ENCODE measurements around the gene SLC25A45.
"Not testable (repeated sequence)": the region's sequence is repeated elsewhere in the genome, so short reads cannot be mapped to it uniquely, and the experiment has no call there.

The SLC25A45 gene

DNA sequence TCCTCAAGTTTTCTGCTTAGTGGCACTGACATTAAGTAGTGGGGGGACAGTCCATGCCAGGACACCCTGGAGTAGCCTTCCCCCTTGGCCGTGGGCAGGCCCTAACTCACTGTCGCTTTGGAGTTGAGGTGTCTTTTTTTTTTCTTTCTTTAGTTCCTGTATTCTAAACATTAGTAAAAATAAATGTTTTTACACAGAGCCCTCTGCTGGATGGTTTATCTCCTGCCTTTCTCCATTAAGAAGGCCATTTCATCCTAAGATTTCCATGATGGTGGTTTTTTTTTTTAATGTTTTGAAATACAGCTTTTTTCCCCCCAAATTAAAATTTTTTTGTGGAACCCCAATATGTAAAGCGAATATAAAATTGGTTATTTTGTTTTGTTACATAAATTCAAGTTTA, 29.7 kb downstream of the SLC25A45 start:
- no peak overlapping the region for H3K4me3 ChIP-seq (ENCODE audit: low read depth in 1 of 2, low read length in 2 of 2)

DNA sequence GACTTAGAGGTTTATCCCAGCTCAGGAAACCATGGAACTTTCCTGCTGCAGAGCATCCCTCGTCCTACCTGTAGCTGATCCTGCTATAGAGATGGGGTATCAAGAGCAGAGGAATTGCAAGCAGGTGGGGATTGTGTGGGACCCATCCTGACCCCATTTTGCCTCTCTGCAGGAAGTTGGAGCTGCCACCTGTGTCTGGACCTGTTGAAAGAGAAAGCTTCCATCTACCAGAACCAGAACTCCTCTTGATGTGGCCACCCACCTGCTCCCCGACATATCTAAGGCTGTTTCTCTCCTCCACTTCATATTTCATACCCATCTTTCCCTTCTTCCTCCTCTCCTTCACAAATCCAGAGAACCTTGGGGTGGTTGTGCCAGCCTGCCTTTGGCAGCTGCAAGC, 30.9 kb downstream of the SLC25A45 start:
- H3K4me3 ChIP-seq (ENCODE audit: low read depth in 1 of 2, low read length in 2 of 2) = no peak overlapping the region
- H3K9me3 ChIP-seq (ENCODE audit: control insufficient read depth in 1 of 2, low read length in 2 of 2) = no peaks in the 10 kb centered on the region
- H3K4me1 ChIP-seq (ENCODE audit: control insufficient read depth in 1 of 2, insufficient read depth in 2 of 2, low read length in 2 of 2) = peaks cover 9 to 16% of the 10 kb centered on the region in 2 donors
- no peak overlapping the region for H3K27ac ChIP-seq (ENCODE audit: low read length)
- H3K27me3 ChIP-seq (ENCODE audit: low read depth, low read length) = peaks cover 1% of the 10 kb centered on the region
- peaks cover 29 to 54% of the 10 kb centered on the region in 2 donors for H3K36me3 ChIP-seq (ENCODE audit: control insufficient read depth in 1 of 2, insufficient read depth in 2 of 2, low read length in 2 of 2)

More for the DNA sequence above, 29.7 kb downstream of the SLC25A45 start:
- H3K4me1 ChIP-seq (ENCODE audit: control insufficient read depth in 1 of 2, insufficient read depth in 2 of 2, low read length in 2 of 2) = peaks cover 9 to 16% of the 10 kb centered on the region in 2 donors
- peaks cover 27 to 48% of the 10 kb centered on the region in 2 donors for H3K36me3 ChIP-seq (ENCODE audit: control insufficient read depth in 1 of 2, insufficient read depth in 2 of 2, low read length in 2 of 2)
- H3K9me3 ChIP-seq (ENCODE audit: control insufficient read depth in 1 of 2, low read length in 2 of 2) = no peaks in the 10 kb centered on the region
- no peak overlapping the region for H3K27ac ChIP-seq (ENCODE audit: low read length)
- H3K27me3 ChIP-seq (ENCODE audit: low read depth, low read length) = peaks cover 8% of the 10 kb centered on the region

DNA sequence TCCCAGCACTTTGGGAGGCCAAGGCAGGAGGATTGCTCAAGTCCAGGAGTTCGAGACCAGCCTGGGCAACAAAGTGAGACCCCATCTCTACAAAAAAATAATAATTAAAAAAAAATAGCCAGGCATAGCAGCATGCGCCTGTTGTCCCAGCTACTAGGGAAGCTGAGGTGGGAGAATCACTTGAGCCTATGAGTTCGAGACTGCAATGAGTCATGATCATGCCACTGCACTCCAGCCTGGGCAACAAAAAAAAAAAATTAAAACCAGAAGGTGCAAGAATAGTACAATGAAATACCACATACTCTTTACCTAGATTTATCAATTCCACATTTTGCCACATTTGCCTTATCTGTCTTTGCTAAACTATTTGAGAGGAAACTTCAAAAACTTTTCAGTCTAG, 40.6 kb downstream of the SLC25A45 start:
- Histone ChIP-seq H3K9me3 (ENCODE audit: control insufficient read depth in 1 of 2, low read length in 2 of 2) (no peaks in the 10 kb centered on the region), H3K27ac (ENCODE audit: low read length) (no peak overlapping the region), H3K36me3 (ENCODE audit: control insufficient read depth in 1 of 2, insufficient read depth in 2 of 2, low read length in 2 of 2) (peaks cover 65% of the 10 kb centered on the region in 2 donors), H3K27me3 (ENCODE audit: low read depth, low read length) (no peaks in the 10 kb centered on the region), H3K4me3 (ENCODE audit: low read depth in 1 of 2, low read length in 2 of 2) (no peak overlapping the region), H3K4me1 (ENCODE audit: control insufficient read depth in 1 of 2, insufficient read depth in 2 of 2, low read length in 2 of 2) (peaks cover 0 to 6% of the 10 kb centered on the region in 2 donors)

DNA sequence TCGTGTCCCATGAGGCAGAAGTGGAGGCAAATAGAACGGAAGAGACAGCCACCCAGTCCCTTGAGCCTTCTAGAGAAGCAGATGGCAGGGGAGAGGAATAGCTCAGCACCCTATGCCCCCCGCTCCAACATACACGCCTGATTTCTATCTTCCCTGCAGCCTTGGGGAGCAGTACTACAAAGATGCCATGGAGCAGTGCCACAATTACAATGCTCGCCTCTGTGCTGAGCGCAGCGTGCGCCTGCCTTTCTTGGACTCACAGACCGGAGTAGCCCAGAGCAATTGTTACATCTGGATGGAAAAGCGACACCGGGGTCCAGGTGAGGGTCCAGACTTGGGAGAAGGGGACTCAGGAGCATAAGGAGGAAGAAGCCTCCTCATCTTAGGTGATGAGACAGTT, 42.2 kb downstream of the SLC25A45 start:
- no peaks in the 10 kb centered on the region for H3K9me3 ChIP-seq (ENCODE audit: control insufficient read depth in 1 of 2, low read length in 2 of 2)
- peaks cover 2 to 11% of the 10 kb centered on the region in 2 donors for H3K4me1 ChIP-seq (ENCODE audit: control insufficient read depth in 1 of 2, insufficient read depth in 2 of 2, low read length in 2 of 2)
- H3K36me3 ChIP-seq (ENCODE audit: control insufficient read depth in 1 of 2, insufficient read depth in 2 of 2, low read length in 2 of 2) = peaks cover 49 to 50% of the 10 kb centered on the region in 2 donors
- H3K27me3 ChIP-seq (ENCODE audit: low read depth, low read length) = no peaks in the 10 kb centered on the region
- H3K27ac ChIP-seq (ENCODE audit: low read length) = no peak overlapping the region
- H3K4me3 ChIP-seq (ENCODE audit: low read depth in 1 of 2, low read length in 2 of 2) = no peak overlapping the region

DNA sequence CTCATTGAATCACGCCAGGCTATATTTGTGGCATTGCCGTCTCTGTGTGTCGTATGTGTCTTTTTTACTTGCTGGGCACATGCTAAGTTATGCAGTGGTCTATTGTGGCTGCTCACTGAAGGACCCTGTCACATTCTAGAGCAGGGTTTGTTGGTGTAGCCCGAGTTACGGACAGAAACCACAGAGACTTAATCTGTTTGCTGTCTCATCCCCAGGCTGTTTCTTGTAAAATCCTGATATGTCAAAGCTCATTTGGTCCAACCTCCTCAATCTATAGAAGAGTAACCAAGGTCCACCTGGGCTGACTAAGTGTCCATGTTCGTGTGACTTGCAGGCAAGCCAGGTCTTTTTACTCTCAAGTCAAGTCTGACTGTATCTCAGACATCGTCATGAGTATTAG, 43.8 kb downstream of the SLC25A45 start:
- Histone ChIP-seq H3K27ac (ENCODE audit: low read length) (no peak overlapping the region), H3K36me3 (ENCODE audit: control insufficient read depth in 1 of 2, insufficient read depth in 2 of 2, low read length in 2 of 2) (peaks cover 33 to 36% of the 10 kb centered on the region in 2 donors), H3K4me3 (ENCODE audit: low read depth in 1 of 2, low read length in 2 of 2) (no peak overlapping the region), H3K9me3 (ENCODE audit: control insufficient read depth in 1 of 2, low read length in 2 of 2) (no peaks in the 10 kb centered on the region), H3K27me3 (ENCODE audit: low read depth, low read length) (no peaks in the 10 kb centered on the region), H3K4me1 (ENCODE audit: control insufficient read depth in 1 of 2, insufficient read depth in 2 of 2, low read length in 2 of 2) (peaks cover 6 to 21% of the 10 kb centered on the region in 2 donors)

DNA sequence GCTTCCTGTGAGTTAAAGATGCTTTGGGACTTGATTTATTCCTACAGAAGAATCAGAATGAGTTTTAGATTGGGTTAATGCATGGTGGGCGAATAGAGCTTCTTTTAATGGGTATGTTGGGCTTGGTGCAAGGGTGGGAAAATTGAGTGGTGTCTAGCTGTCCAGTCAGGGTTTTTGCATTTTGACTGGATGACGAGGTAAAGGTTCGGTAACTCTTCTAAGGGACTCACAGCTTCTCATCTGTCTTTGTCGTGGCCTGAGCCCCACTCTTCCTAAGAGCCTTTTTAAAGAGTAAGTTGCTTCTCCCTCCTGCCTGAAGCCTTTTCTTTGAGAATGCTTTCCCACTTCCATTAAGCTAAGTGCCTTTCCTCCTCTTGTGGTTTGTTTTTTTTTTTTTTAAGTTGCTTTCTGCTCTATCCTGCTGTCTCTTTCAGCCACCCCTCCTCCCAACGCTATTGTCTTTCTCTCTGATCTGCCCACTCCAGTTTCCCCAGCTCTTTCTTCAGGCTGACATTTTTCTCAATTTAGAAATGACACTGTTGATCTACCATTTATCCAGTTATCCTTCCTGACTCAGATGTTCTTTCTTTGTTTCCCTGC, 47.6 kb downstream of the SLC25A45 start:
- Histone ChIP-seq H3K27me3 (ENCODE audit: low read depth, low read length) (no peaks in the 10 kb centered on the region), H3K4me1 (ENCODE audit: control insufficient read depth in 1 of 2, insufficient read depth in 2 of 2, low read length in 2 of 2) (peaks cover 6 to 25% of the 10 kb centered on the region in 2 donors), H3K27ac (ENCODE audit: low read length) (peak overlapping the region; percentile 91)

DNA sequence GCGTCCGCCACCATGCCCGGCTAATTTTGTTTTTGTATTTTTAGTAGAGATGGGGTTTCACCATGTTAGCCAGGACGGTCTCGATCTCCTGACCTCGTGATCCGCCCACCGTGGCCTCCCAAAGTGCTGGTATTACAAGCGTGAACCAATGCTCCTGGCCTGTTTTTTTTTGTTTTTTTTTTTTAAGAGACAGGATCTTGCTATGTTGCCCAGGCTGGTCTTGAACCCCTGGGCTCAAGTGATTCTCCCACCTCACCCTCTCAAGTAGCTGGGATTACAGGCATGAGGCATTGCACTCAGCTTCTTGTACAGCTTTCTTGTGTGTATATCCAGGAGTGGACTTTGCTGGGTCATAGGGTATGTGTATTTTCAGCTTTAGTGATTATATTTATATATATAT, 49.9 kb downstream of the SLC25A45 start:
- peaks cover 6 to 21% of the 10 kb centered on the region in 2 donors for H3K4me1 ChIP-seq (ENCODE audit: control insufficient read depth in 1 of 2, insufficient read depth in 2 of 2, low read length in 2 of 2)
- H3K4me3 ChIP-seq (ENCODE audit: low read depth in 1 of 2, low read length in 2 of 2); H3K27me3 ChIP-seq (ENCODE audit: low read depth, low read length); H3K9me3 ChIP-seq (ENCODE audit: control insufficient read depth in 1 of 2, low read length in 2 of 2); H3K27ac ChIP-seq (ENCODE audit: low read length); H3K36me3 ChIP-seq (ENCODE audit: control insufficient read depth in 1 of 2, insufficient read depth in 2 of 2, low read length in 2 of 2): not testable (repeated sequence)

More for the DNA sequence above, 47.6 kb downstream of the SLC25A45 start:
- Histone ChIP-seq H3K36me3 (ENCODE audit: control insufficient read depth in 1 of 2, insufficient read depth in 2 of 2, low read length in 2 of 2) (peaks cover 0 to 5% of the 10 kb centered on the region in 2 donors), H3K9me3 (ENCODE audit: control insufficient read depth in 1 of 2, low read length in 2 of 2) (no peaks in the 10 kb centered on the region), H3K4me3 (ENCODE audit: low read depth in 1 of 2, low read length in 2 of 2) (peak overlapping the region; percentile 83 to 85)

DNA sequence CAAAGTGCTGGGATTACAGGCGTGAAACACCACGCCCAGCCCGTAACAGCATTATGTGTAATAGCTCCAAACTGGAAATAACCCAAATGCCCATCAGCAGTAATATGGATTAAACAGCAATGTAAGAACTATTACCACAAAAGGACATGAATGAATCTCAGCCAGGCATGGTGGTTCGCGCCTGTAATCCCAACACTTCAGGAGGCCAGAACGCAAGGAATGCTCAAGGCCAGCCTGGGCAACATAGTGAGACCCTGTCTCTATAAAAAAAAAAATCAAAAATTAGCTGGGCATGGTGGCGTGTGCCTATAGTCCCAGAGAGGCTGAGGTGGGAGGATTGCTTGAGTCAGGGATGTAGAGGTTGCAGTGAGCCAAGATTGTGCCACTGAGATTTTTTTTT, 51.9 kb downstream of the SLC25A45 start:
- Histone ChIP-seq H3K27ac (ENCODE audit: low read length) (no peak overlapping the region), H3K4me1 (ENCODE audit: control insufficient read depth in 1 of 2, insufficient read depth in 2 of 2, low read length in 2 of 2) (peaks cover 6 to 19% of the 10 kb centered on the region in 2 donors), H3K4me3 (ENCODE audit: low read depth in 1 of 2, low read length in 2 of 2) (no peak overlapping the region), H3K9me3 (ENCODE audit: control insufficient read depth in 1 of 2, low read length in 2 of 2) (no peaks in the 10 kb centered on the region), H3K36me3 (ENCODE audit: control insufficient read depth in 1 of 2, insufficient read depth in 2 of 2, low read length in 2 of 2) (no peaks in the 10 kb centered on the region), H3K27me3 (ENCODE audit: low read depth, low read length) (no peaks in the 10 kb centered on the region)

DNA sequence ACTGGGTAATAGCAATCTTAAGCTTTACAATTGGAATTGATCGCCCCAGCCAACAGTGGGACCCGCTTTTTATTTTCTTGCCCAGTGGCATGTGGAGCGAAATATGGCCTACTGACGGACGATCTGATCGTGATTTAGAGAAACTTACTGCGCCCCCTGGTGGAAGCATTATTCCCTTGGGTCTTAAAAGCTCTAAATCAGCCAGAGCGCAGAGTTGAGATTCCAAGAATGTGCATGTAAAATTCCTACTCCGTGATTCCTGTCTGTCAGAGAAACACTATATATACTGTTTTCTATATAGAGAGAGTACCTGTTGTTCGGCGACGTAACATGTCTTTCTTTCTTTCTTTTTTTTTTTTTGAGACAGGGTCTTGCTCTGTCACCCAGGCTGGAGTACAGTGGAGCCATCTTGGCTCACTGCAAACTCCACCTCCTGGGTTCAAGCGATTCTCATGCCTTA, 52.5 kb downstream of the SLC25A45 start:
- Histone ChIP-seq H3K27ac (ENCODE audit: low read length) (no peak overlapping the region), H3K36me3 (ENCODE audit: control insufficient read depth in 1 of 2, insufficient read depth in 2 of 2, low read length in 2 of 2) (no peaks in the 10 kb centered on the region), H3K4me3 (ENCODE audit: low read depth in 1 of 2, low read length in 2 of 2) (no peak overlapping the region), H3K27me3 (ENCODE audit: low read depth, low read length) (no peaks in the 10 kb centered on the region), H3K4me1 (ENCODE audit: control insufficient read depth in 1 of 2, insufficient read depth in 2 of 2, low read length in 2 of 2) (peaks cover 2 to 13% of the 10 kb centered on the region in 2 donors), H3K9me3 (ENCODE audit: control insufficient read depth in 1 of 2, low read length in 2 of 2) (no peaks in the 10 kb centered on the region)

DNA sequence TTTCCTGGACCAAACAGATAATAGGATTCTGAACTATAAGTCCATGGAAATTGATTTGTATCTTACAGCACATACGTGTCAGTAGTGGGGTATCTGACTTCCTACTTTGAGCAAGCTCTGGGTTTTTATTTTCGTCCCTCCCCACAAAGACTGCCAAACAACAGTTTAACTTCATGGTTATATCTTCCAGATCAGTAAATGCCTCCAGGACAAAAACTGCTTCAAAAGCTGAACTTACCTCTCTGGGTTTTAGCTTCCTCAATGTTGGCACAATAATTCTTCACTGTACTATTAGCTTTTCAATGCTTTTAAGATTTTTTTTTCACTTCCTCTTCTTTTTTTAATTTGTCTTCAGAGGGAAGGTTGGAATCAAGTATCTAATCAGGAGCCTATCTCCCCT, 53.0 kb downstream of the SLC25A45 start:
- H3K4me1 ChIP-seq (ENCODE audit: control insufficient read depth in 1 of 2, insufficient read depth in 2 of 2, low read length in 2 of 2) = peaks cover 0 to 8% of the 10 kb centered on the region in 2 donors
- no peaks in the 10 kb centered on the region for H3K27me3 ChIP-seq (ENCODE audit: low read depth, low read length)
- H3K27ac ChIP-seq (ENCODE audit: low read length) = no peak overlapping the region
- no peaks in the 10 kb centered on the region for H3K36me3 ChIP-seq (ENCODE audit: control insufficient read depth in 1 of 2, insufficient read depth in 2 of 2, low read length in 2 of 2)
- H3K9me3 ChIP-seq (ENCODE audit: control insufficient read depth in 1 of 2, low read length in 2 of 2) = no peaks in the 10 kb centered on the region
- H3K4me3 ChIP-seq (ENCODE audit: low read depth in 1 of 2, low read length in 2 of 2) = no peak overlapping the region

DNA sequence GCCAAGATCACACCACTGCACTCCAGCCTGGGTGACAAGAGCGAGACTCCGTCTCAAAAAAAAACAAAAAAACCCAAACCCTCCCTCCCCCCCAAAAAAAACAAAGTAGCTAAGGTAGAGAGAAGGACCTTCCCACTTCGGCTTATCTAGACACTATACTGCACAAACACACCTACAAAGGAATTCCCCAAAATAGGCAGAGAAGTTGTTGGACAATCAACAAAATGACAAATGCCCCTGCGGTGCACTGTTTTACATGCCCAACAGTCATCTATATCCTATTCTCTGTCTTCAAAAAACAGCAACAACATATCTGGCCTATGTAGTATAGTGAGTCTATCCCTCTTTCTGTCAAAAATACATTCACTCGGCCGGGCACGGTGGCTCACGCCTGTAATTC, 55.4 kb downstream of the SLC25A45 start:
- no peaks in the 10 kb centered on the region for H3K9me3 ChIP-seq (ENCODE audit: control insufficient read depth in 1 of 2, low read length in 2 of 2)
- H3K27me3 ChIP-seq (ENCODE audit: low read depth, low read length) = no peaks in the 10 kb centered on the region
- no peak overlapping the region for H3K4me3 ChIP-seq (ENCODE audit: low read depth in 1 of 2, low read length in 2 of 2)
- H3K36me3 ChIP-seq (ENCODE audit: control insufficient read depth in 1 of 2, insufficient read depth in 2 of 2, low read length in 2 of 2) = peaks cover 3 to 6% of the 10 kb centered on the region in 2 donors
- H3K4me1 ChIP-seq (ENCODE audit: control insufficient read depth in 1 of 2, insufficient read depth in 2 of 2, low read length in 2 of 2) = peaks cover 4 to 10% of the 10 kb centered on the region in 2 donors
- no peak overlapping the region for H3K27ac ChIP-seq (ENCODE audit: low read length)

DNA sequence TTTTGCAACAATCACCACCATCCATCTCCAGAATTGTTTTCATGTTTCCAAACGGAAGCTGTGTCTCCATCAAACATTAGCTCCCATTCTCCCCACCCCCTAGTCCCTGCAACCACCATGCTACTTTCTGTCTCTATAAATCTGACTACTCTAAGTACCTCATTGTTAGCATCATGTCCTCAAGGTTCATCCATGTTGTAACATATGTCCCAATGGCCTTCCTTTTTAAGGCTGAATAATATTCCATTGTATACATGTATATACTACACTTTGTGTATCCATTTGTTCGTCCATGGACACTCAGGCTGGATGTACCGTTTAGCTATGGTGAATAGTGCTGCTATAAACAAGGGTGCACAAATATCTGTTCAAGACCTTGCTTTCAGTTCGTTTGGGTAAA, 57.0 kb downstream of the SLC25A45 start:
- H3K36me3 ChIP-seq (ENCODE audit: control insufficient read depth in 1 of 2, insufficient read depth in 2 of 2, low read length in 2 of 2) = peaks cover 16 to 19% of the 10 kb centered on the region in 2 donors
- H3K27me3 ChIP-seq (ENCODE audit: low read depth, low read length) = no peaks in the 10 kb centered on the region
- no peaks in the 10 kb centered on the region for H3K9me3 ChIP-seq (ENCODE audit: control insufficient read depth in 1 of 2, low read length in 2 of 2)
- peaks cover 5 to 16% of the 10 kb centered on the region in 2 donors for H3K4me1 ChIP-seq (ENCODE audit: control insufficient read depth in 1 of 2, insufficient read depth in 2 of 2, low read length in 2 of 2)
- H3K4me3 ChIP-seq (ENCODE audit: low read depth in 1 of 2, low read length in 2 of 2) = no peak overlapping the region
- H3K27ac ChIP-seq (ENCODE audit: low read length) = no peak overlapping the region

Data from muscle layer of duodenum (tissue), 2 donors.